A549 (cell line): ENCODE data around the gene PDGFB.

ENCODE experiments used
- CBX8 ChIP-seq: fragments of 200-600 bp; sonication (generic); IDR thresholded peaks from 2 replicates; pipeline ENCODE4 v1.6.1; 2016
- CTCF ChIP-seq: fragments of >200 bp; sonication (Bioruptor Twin); formaldehyde crosslinking; IDR thresholded peaks from 3 replicates; pipeline ENCODE4 v1.5.1; 2016
- HDAC2 ChIP-seq: fragments of 200-600 bp; sonication (generic); IDR thresholded peaks from 2 replicates; pipeline ENCODE4 v1.6.1; 2016
- POLR2A ChIP-seq: IDR thresholded peaks from 2 replicates; pipeline ENCODE4 v1.6.1; 2012; ENCODE audit warnings: mild to moderate bottlenecking, low read length
- POLR2AphosphoS2 ChIP-seq: conservative IDR thresholded peaks from 2 replicates; pipeline ENCODE4 v1.6.1; 2012; ENCODE audit warnings: low read length, improper control_type of control experiment, inconsistent platforms
- USF2 ChIP-seq: fragments of 450-650 bp; IDR thresholded peaks from 2 replicates; pipeline ENCODE4 v1.6.1; 2014; ENCODE audit warnings: antibody characterized with exemption
- TF ChIP-seq, protein P1 (sequence below): IDR thresholded peaks from 2 replicates; pipeline ENCODE4 v1.6.1; 2012

- no peak for TF ChIP-seq USF2
- TF ChIP-seq POLR2A = no peak
- TF ChIP-seq CBX8 = no peak
- no peak for TF ChIP-seq HDAC2
- TF ChIP-seq POLR2AphosphoS2 = no peak
- no peak for TF ChIP-seq CTCF
- TF ChIP-seq, protein P1, sequence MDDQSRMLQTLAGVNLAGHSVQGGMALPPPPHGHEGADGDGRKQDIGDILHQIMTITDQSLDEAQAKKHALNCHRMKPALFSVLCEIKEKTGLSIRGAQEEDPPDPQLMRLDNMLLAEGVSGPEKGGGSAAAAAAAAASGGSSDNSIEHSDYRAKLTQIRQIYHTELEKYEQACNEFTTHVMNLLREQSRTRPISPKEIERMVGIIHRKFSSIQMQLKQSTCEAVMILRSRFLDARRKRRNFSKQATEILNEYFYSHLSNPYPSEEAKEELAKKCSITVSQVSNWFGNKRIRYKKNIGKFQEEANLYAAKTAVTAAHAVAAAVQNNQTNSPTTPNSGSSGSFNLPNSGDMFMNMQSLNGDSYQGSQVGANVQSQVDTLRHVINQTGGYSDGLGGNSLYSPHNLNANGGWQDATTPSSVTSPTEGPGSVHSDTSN = no peak
These were observed 36.6 kb downstream of the PDGFB start for GRCh38 chr22:39208013-39208680.
